ENCODE data around the gene PPDPF.

PPDPF gene

DNA sequence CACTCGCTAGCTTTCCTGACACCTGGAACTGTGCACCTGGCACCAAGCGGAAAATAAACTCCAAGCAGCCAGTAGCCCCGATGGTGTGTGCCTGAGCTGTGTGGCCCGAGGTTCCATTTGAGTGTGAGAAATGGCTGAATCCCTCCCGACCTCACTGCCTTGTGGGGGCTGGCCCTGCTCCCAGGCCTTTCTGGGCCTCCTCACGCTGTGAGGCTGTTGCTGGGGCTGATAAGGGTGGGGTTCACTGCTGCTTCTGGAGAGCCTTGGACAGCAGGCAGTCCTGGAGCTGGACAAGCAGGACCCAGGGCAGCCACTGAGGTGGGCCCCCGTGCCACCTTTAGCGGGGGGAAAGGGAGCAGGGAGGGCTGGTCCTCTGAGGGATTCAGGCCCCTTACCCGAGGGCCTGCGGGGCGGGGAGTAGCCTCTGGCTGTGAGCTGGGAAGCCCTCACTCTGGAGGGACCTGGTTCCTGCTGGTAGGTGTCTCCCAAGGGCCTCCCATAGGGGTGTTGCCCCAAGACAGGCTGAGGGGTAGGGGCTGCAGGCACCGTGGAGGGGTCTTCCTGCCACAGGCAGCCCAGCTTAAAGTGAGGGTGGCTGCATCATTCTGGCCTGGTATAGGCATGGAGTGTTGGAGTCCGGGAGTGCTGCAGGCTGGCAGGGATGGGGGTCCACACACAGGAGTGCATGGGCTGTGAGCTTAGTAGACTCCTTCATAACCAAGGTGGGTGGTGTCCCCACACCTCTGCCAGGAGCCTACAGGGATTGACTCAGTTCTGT is 1.7 kb downstream of the PPDPF start:
- DNase-seq = no peak

DNA sequence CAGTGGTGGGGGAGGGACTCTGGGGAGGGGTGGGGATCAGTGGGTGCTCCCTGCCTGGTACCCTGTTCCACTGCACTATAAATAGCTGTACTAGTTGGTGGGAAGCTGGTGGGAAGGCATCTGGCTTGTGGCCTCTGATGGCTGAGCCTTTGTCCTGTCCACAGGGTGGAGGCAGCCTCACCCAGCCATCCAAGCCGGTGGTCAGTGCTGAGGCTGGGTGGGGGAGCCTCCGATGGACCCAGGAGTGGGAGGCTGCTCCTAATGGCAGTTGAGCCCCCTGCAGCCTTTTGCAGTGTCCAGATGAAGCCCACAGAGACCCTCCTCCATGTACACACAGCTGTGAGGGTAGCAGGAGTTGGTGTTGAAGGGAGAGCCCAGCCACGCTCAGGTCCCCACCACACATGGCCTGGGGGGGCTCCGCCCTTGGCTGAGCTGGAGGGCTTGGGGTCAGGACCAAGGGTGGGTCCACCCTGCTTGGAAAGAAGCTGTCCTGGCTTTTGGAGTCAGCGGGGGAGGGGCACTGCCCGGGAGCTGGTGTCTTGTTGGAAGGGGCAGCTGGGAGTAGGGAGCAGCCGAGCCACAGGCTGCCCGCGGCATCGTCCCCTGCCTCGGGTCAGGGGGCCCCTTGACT is 2.5 kb downstream of the PPDPF start:
- DNase-seq = no peak

- no peak for DNase-seq
Measured at GRCh38 chr20:63525185-63525584, 4.6 kb downstream of the PPDPF start.

DNA sequence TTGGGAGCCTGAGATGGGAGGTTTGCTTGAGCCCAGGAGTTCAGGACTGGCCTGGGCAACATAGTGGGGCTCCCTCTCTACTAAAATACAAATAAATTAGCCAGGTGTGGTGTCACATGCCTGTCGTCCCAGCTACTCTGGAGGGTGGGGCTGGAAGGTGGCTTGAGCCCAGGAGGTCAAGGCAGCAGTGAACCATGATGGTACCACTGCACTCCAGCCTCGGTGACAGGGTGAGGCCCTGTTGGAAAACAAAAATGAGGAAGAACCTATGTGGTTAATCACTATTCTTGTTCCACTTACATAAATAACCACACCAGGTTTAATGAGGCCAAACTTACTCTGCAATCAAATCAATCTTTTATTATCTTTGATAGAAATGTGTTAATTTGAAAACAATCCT is 5.4 kb downstream of the PPDPF start:
- no peak for DNase-seq

- DNase-seq = no peak
Measured at GRCh38 chr20:63527184-63527583, 6.6 kb downstream of the PPDPF start.

DNA sequence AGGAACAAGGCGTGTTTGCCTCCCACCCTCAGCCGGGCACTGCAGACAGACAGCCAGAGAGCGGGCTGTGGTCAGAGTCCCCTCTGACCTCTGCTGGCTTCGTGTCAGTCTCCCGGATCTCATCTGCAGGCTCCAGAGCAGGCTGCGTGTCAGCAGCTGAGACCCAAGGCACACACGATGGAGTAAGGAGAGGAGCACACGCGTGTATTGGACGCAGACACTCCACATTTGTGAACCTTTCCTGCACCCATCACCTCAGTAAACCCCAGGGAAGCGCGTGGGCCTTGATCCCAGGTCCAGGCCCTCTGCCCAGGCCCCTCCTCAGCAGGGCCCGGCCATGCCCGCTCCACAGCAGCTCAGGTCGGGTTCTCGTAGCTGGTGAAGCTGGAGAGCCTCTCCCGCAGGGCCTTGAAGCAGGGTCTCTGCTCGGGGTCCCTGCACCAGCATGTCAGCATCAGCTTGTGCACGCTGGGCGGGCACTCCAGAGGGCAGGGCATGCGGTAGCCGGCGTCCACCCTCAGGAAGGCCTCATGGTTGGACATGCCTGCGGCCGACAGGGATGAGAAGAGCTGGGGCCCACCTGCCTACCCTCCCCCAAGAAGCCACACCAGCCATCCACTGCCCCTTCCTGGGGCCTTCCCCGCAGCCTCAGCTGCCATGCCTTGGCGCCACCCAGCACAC is 8.8 kb downstream of the PPDPF start:
- no peak for DNase-seq

DNA sequence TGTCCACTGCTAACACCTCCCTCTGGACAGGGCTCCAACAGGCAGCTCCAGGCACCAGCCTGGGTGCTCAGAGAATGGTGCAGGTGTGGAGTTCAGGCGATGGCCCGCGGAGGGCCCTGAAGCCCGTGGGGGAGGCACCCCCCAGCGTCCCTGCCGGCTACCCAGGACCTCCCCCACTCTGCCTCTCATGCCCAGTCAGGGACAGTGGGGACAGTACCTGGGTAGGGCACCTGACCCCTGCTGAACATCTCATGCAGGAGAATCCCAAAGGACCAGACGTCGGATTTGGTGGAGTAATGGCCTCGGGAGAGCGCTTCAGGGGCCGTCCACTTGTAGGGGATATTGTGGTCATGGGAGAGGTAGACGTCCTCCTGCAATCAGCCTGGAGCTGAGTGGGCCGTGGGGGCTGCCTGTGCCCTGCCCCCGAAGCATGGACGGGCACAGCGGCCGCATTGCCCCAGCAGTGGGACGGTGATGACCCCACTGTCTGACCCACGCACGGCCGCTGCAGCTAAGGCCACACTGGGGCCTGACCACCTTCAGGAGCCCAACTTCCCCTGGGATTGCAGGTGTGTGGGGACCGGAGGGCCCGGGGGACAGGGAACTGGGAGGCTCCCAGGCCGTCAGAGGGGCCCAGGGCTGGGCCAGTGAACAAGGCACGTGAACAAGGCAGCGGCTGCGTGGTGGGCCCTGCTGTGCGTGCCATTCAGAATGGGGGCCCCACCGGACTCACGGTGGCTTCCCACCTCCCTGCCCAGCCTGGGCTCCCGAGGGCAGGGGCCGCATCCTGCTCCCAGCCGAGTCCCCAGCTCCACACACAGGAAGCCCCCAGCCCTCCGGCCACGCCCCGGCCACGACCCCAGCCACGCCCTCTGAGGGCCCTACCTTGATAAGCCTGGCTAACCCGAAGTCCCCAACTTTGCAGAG is 9.6 kb downstream of the PPDPF start:
- DNase-seq = no peak

GRCh38 chr20:63530788-63531160 is 10.2 kb downstream of the PPDPF start:
- DNase-seq = no peak

DNA sequence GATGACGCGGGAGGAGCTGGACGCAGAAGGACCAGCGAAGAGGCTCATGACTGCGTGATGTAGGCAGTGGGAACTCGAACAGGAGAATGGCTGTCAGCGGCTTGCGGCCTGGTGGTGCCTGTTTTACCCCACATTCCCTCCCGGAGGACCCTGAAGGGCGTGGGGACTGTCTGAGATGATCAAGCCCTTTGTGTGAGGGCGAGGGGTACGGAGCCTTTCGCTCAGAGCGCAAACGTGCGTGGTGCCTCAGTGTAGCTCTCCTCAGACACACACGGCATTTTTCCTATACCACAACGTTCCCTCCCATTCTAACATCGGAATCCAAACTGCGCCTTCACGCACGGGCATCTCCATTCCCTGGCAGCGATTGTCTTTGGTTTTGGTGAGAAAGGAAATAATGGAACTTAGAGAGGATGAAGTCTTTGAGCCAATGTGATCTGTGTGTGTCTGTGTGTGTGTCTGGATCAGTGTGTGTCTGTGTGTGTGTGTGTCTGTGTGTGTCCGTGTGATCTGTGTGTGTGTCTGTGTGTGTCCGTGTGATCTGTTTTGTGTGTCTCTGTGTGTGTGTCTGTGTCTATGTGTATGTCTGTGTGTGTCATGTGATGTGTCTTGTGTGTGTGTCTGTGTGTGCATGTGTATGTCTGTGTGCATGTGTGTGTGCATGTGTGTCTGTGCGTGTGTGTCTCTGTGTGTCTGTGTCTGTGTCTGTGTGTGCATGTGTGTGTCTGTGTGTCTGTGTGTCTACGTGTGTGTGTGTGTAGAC is 11.3 kb downstream of the PPDPF start:
- no peak for DNase-seq

DNA sequence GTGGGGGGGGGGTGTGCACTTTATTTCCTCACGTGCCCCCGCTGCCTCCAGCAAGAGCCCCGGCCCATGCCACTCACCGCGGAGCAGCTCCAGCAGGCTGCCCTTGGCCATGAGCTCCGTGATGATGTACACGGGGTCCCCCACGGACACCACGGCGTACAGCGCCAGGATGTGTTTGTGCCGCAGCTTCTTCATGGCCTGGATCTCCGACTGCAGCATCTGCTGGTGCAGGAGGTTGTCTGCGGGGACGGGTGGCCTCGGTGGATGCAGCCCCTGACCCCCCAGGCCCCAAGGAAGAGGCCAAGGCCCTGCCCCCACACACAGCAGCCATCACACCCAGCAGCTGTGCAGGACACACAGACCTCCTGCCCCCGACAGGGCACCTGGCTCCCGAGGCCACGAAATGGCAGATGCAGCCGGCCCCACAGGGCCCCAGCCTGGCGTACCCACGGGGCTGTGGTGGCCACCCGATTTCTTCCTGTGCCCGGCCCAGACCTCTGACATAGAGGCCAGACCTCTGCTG is 11.9 kb downstream of the PPDPF start:
- no peak for DNase-seq

GRCh38 chr20:63533388-63533787 is 12.8 kb downstream of the PPDPF start:
- DNase-seq = no peak

DNA sequence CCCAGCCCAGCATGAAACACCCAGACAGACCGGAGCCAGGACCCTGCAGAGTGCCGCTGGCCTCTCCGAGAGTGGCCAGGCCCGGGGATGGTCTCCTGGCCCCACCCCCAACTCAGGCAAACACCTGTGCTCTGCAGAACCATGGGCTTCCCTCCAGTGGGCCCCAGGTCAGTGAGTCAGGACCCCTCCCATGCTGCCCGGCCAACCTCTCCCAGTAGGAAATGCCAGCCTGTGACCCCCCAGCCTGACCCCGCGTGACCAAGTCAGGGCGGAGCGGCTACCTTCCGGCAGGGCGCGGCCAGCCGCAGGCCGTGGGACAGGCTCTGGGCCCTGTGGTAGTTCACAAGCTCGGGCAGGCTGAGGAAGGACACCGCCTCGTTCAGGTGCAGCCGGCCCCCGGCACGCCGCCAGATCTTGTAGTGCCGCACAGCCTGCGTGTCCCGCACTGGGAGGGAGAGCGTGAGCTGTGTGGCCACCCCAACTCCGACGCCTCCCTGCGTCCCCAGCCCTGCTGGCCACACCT is 13.4 kb downstream of the PPDPF start:
- DNase-seq = no peak

GRCh38 chr20:63534427-63534830 is 13.9 kb downstream of the PPDPF start:
- no peak for DNase-seq

DNA sequence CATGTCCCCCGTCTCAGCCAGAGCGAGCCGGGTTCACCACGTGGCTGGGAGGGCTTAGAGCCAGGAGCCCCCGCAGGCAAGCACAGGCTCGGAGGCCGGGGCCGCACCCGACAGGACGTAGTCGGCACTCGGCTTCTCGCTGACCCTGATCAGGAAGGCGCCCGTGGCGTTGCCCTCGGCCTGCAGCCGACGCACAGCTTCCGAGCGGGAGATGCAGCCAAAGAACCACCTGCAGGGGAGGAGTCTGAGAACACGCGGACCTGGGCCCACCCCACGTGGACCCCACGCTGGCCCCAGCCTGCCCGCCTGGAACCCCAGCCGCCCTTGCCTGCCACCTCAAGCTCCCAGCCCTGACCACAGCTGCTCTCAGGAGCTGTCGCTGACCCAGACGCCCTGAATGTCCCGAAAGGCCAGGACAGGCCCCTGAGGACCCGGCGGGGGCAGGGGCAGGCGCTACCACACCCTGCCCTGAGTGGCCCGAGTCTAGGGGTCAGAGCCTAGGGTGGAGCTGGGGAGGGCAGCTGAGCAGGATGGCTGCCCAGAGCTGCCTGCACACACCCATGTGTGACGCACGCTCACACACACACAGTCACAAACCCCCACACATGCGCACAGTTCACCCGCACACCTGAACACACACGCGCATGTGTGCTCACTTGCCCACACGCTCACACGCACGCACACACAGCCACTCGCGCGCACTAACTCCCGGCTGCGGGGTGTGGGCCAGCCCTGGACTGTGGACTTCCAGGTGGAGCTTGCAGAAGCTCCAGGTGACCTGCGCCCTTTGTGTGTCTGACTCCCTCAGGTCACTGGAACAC is 14.5 kb downstream of the PPDPF start:
- DNase-seq = no peak

GRCh38 chr20:63536241-63536977 is 15.8 kb downstream of the PPDPF start:
- DNase-seq = no peak

DNA sequence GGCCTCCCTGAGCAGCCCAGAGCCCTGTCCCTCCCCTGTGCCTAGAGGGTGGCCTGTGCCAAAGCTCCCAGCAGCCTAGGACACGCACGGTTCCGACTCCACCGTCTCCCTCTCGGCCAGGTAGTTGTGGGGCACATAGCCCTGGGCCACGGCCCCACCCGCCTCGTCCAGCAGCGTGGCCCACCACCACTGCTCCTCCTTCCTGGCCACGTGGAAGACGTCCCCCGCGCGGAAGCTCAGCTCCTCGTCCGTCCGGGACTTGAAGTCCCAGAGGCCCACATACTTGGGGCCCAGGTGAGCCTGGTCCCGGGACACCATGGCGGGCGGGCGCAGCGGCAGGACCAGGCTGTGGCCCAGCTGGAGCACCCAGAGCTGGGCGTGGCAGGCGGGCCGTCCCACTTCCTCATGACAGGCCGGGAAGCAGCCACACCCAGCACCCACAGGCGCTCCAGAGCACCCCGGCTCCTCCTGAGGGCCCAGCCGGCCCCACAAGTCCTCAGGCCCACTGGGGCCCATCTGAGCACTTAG is 16.5 kb downstream of the PPDPF start, which contains the start of gene PTK6:
Gene PTK6, minus strand, starts transcription at position 380 of the 528 bp plus-strand sequence. Its CDS starts 62 bp downstream, at position 318.
- no peak for DNase-seq

- peak; percentile 28 for DNase-seq
Measured at GRCh38 chr20:63537525-63538203, 17.1 kb downstream of the PPDPF start.

GRCh38 chr20:63538204-63539091 is 17.9 kb downstream of the PPDPF start:
- peak; percentile 63 for DNase-seq

Data from NCI-H2029 treated with DMSO at 0.1 percent for 48 hours (cell line).